H9 (cell line): Measurements from ENCODE around the gene SLC35G6. TPM values are rescaled to one million over a fixed set of nuclear protein-coding genes. Genes with fewer than 3 reads are reported as not detected.
A peak's percentile ranks its signal among the peaks of the same experiment; 100 is the strongest.

ENCODE experiments used
- DNase-seq: peaks from one replicate; pipeline ENCODE4 v3.0.0-alpha.2; 2017
- H2AFZ ChIP-seq: one replicate; pipeline ENCODE4 v1.6.1; 2013; ENCODE audit warnings: mild to moderate bottlenecking, low read length, control low read depth, moderate library complexity
- H2AK5ac ChIP-seq: 2 replicates; pipeline ENCODE4 v1.6.1; 2013; ENCODE audit warnings: low read length, control low read depth, mixed read lengths; ENCODE audit not compliant: insufficient read length
- H2BK120ac ChIP-seq: one replicate; pipeline ENCODE4 v1.6.1; 2013; ENCODE audit warnings: low read depth, mild to moderate bottlenecking, low read length, control low read depth, inconsistent platforms; ENCODE audit not compliant: poor library complexity, severe bottlenecking
- H2BK12ac ChIP-seq: 2 replicates; pipeline ENCODE4 v1.6.1; 2013; ENCODE audit warnings: low read length, control low read depth, mixed read lengths, low read depth; ENCODE audit not compliant: insufficient read length
- H2BK15ac ChIP-seq: 2 replicates; pipeline ENCODE4 v1.6.1; 2013; ENCODE audit warnings: low read depth, low read length, control low read depth
- H2BK20ac ChIP-seq: one replicate; pipeline ENCODE4 v1.6.1; 2013; ENCODE audit warnings: low read depth, mild to moderate bottlenecking, low read length, control low read depth, inconsistent platforms; ENCODE audit not compliant: poor library complexity, severe bottlenecking
- H2BK5ac ChIP-seq: 2 replicates; pipeline ENCODE4 v1.6.1; 2013; ENCODE audit warnings: low read length, control low read depth, mixed read lengths; ENCODE audit not compliant: insufficient read length
- H3K14ac ChIP-seq: 2 replicates; pipeline ENCODE4 v1.6.1; 2013; ENCODE audit warnings: low read length, control low read depth; ENCODE audit not compliant: insufficient read depth
- H3K18ac ChIP-seq: 2 replicates; pipeline ENCODE4 v1.6.1; 2013; ENCODE audit warnings: low read depth, mild to moderate bottlenecking, mixed read lengths, low read length, control low read depth; ENCODE audit not compliant: insufficient read length
- H3K23ac ChIP-seq: 2 replicates; pipeline ENCODE4 v1.6.1; 2013; ENCODE audit warnings: low read length, control low read depth, mixed read lengths, low read depth; ENCODE audit not compliant: insufficient read length
- H3K23me2 ChIP-seq: 2 replicates; pipeline ENCODE4 v1.6.1; 2013; ENCODE audit warnings: low read depth, mild to moderate bottlenecking, mixed read lengths, low read length, control low read depth; ENCODE audit not compliant: insufficient read length, poor library complexity, severe bottlenecking
- H3K27ac ChIP-seq: 2 replicates; pipeline ENCODE4 v1.5.1; 2013; ENCODE audit warnings: low read length, control low read depth, mixed read lengths, low read depth; ENCODE audit not compliant: insufficient read length
- H3K27me3 ChIP-seq: 2 replicates; pipeline ENCODE4 v1.6.1; 2013; ENCODE audit warnings: low read length, control low read depth, inconsistent platforms; ENCODE audit not compliant: insufficient read depth
- H3K4ac ChIP-seq: 2 replicates; pipeline ENCODE4 v1.6.1; 2013; ENCODE audit warnings: low read depth, mild to moderate bottlenecking, control low read depth, inconsistent platforms, low read length, moderate library complexity
- H3K4me1 ChIP-seq: 2 replicates; pipeline ENCODE4 v1.6.1; 2013; ENCODE audit warnings: low read length, control low read depth, inconsistent platforms; ENCODE audit not compliant: insufficient read depth
- H3K4me2 ChIP-seq: 2 replicates; pipeline ENCODE4 v1.6.1; 2013; ENCODE audit warnings: low read length, control low read depth, mixed read lengths; ENCODE audit not compliant: insufficient read length, insufficient read depth
- H3K56ac ChIP-seq: 2 replicates; pipeline ENCODE4 v1.6.1; 2013; ENCODE audit warnings: low read depth, mild to moderate bottlenecking, mixed read lengths, low read length, control low read depth; ENCODE audit not compliant: insufficient read length
- H3K79me1 ChIP-seq: 2 replicates; pipeline ENCODE4 v1.6.1; 2013; ENCODE audit warnings: low read depth, mild to moderate bottlenecking, moderate library complexity, low read length, control low read depth, inconsistent platforms; ENCODE audit not compliant: insufficient read depth, poor library complexity, severe bottlenecking
- H3K79me2 ChIP-seq: 2 replicates; pipeline ENCODE4 v1.6.1; 2013; ENCODE audit warnings: low read length, control low read depth, inconsistent platforms; ENCODE audit not compliant: insufficient read depth
- H3K9ac ChIP-seq: 2 replicates; pipeline ENCODE4 v1.6.1; 2013; ENCODE audit warnings: low read length, control low read depth, mixed read lengths; ENCODE audit not compliant: insufficient read length; ENCODE audit errors: extremely low read depth
- H3K9me3 ChIP-seq: one replicate; pipeline ENCODE4 v1.6.1; 2013; ENCODE audit warnings: low read depth, low read length, inconsistent platforms; ENCODE audit not compliant: control insufficient read depth
- H3T11ph ChIP-seq: one replicate; pipeline ENCODE4 v1.6.1; 2013; ENCODE audit warnings: mild to moderate bottlenecking, low read length, control low read depth, inconsistent platforms
- H4K20me1 ChIP-seq: one replicate; pipeline ENCODE4 v1.6.1; 2013; ENCODE audit not compliant: control insufficient read depth, insufficient read length, insufficient read depth
- H4K5ac ChIP-seq: 2 replicates; pipeline ENCODE4 v1.6.1; 2013; ENCODE audit warnings: low read depth, mild to moderate bottlenecking, mixed read lengths, low read length, control low read depth; ENCODE audit not compliant: insufficient read length
- H4K8ac ChIP-seq: replicated peaks from 2 replicates; pipeline ENCODE4 v1.6.1; 2013; ENCODE audit warnings: low read length, control low read depth, mixed read lengths, low read depth; ENCODE audit not compliant: insufficient read length
- H4K91ac ChIP-seq: 2 replicates; pipeline ENCODE4 v1.6.1; 2013; ENCODE audit warnings: low read depth, mild to moderate bottlenecking, moderate library complexity, mixed read lengths, low read length, control low read depth; ENCODE audit not compliant: insufficient read length
- H3K27ac Mint-ChIP-seq, 3 experiments: 2 replicates in 2 of 3; 3 replicates in 1 of 3; pipeline ENCODE4 v1.8.0; 2020 to 2021; ENCODE audit warnings: mixed read lengths in 3 of 3, mild to moderate bottlenecking in 1 of 3, moderate library complexity in 1 of 3
- H3K27me3 Mint-ChIP-seq: 2 replicates; pipeline ENCODE4 v1.8.0; 2021; ENCODE audit warnings: low read depth, mild to moderate bottlenecking, moderate library complexity, mixed read lengths
- H3K36me3 Mint-ChIP-seq, 3 experiments: 2 replicates in 2 of 3; 3 replicates in 1 of 3; pipeline ENCODE4 v1.8.0; 2020 to 2021; ENCODE audit warnings: low read depth in 3 of 3, mixed read lengths in 3 of 3; ENCODE audit not compliant: insufficient read depth in 1 of 3
- H3K4me1 Mint-ChIP-seq, 2 experiments: 2 replicates each; pipeline ENCODE4 v1.8.0; 2020; ENCODE audit warnings: mixed read lengths in 2 of 2
- H3K4me3 Mint-ChIP-seq, 2 experiments: 2 replicates in 1 of 2; 3 replicates in 1 of 2; pipeline ENCODE4 v1.8.0; 2020 to 2021; ENCODE audit warnings: mild to moderate bottlenecking in 2 of 2, mixed read lengths in 2 of 2, moderate library complexity in 1 of 2
- H3K9me3 Mint-ChIP-seq, 2 experiments: 2 replicates in 1 of 2; 3 replicates in 1 of 2; pipeline ENCODE4 v1.8.0; 2020; ENCODE audit warnings: mild to moderate bottlenecking in 2 of 2, mixed read lengths in 2 of 2, moderate library complexity in 1 of 2
- CTCF ChIP-seq: fragments of 200-600 bp; sonication (generic); conservative IDR thresholded peaks from 3 replicates; pipeline ENCODE4 v1.8.0; 2021; ENCODE audit warnings: antibody characterized with exemption, mild to moderate bottlenecking
- WGBS: extraction: QIAGEN DNeasy Blood & Tissue Kit; methylation state at CpG from one replicate; pipeline ENCODE4 v1.1.7; 2013; ENCODE audit warnings: missing lambda C conversion rate, low lambda C conversion rate, mixed read lengths; ENCODE audit not compliant: insufficient read length; ENCODE audit errors: extremely low coverage; 5-methylcytosine and 5-hydroxymethylcytosine counted together
- total RNA-seq: library from RNA; stranded (reverse); gene quantifications from 2 replicates; pipeline ENCODE4 v1.2.1, GENCODE V29; 2021

SLC35G6 gene
- total RNA-seq, 1 experiment from 2014 or later: not detected

- WGBS: no CpG with 5 or more reads among the region's 40 CpGs
- H4K8ac ChIP-seq: no peak overlapping the region
- no peak overlapping the region for H2BK15ac ChIP-seq
- peak overlapping the region; percentile 21 for H3K14ac ChIP-seq
- peaks cover 0 to 4% (median 0%) of the 10 kb centered on the region in 3 experiments; a peak in 1 of 7 replicates for H3K36me3 Mint-ChIP-seq
- H3K4me1 Mint-ChIP-seq: peaks cover 49 to 53% of the 10 kb centered on the region in 2 experiments
- H3K23me2 ChIP-seq: peaks cover 7% of the 10 kb centered on the region
- no peak overlapping the region for H2BK120ac ChIP-seq
- no peak overlapping the region for H3K23ac ChIP-seq
- H3K9me3 ChIP-seq: no peaks in the 10 kb centered on the region
- H3K4me2 ChIP-seq: peak overlapping the region; percentile 43
- no peak overlapping the region for H4K91ac ChIP-seq
- H3K56ac ChIP-seq: no peak overlapping the region
- H3K4me3 Mint-ChIP-seq: peak overlapping the region; percentile 77 to 89
- H3T11ph ChIP-seq: no peak overlapping the region
- no peaks in the 10 kb centered on the region; the same call in 1 of the 2 replicates for H3K27me3 Mint-ChIP-seq
- TF ChIP-seq CTCF: no peak
- no peaks in the 10 kb centered on the region for H3K27me3 ChIP-seq
- H3K4me1 ChIP-seq: peaks cover 8% of the 10 kb centered on the region; the same call in 1 of the 2 replicates
- DNase-seq: no peak
- H2BK20ac ChIP-seq: no peak overlapping the region
- H2BK5ac ChIP-seq: no peak overlapping the region
- H2AFZ ChIP-seq: no peak overlapping the region
- H2BK12ac ChIP-seq: no peak overlapping the region
- H3K9ac ChIP-seq: no peak overlapping the region
- H3K9me3 Mint-ChIP-seq: no peaks in the 10 kb centered on the region; a peak in 1 of 5 replicates
- peaks cover 6% of the 10 kb centered on the region for H4K20me1 ChIP-seq
- no peak overlapping the region for H3K4ac ChIP-seq
- no peak overlapping the region for H3K18ac ChIP-seq
- peaks cover 5% of the 10 kb centered on the region; the same call in 1 of the 2 replicates for H3K79me2 ChIP-seq
- H3K79me1 ChIP-seq: peaks cover 3% of the 10 kb centered on the region
- H3K27ac ChIP-seq: no peak overlapping the region
- H2AK5ac ChIP-seq: no peak overlapping the region
- peak overlapping the region in 2 of 3 experiments; percentile 32 to 51; a peak in 4 of 7 replicates for H3K27ac Mint-ChIP-seq
- no peak overlapping the region for H4K5ac ChIP-seq
Observed at GRCh38 chr17:7478276-7479212, 2.7 kb upstream of the SLC35G6 start.
